Right cardiac atrium (tissue), 5 donors: Measurements from ENCODE around the gene CRKL. TPM values are rescaled to one million over a fixed set of nuclear protein-coding genes. Genes with fewer than 3 reads are reported as not detected.
A peak's percentile ranks its signal among the peaks of the same experiment; 100 is the strongest.

Source experiments
- ATAC-seq, 2 donors: fragments of 200-7000 bp; cut with Tn5 transposase; one replicate each; pipeline versions ENCODE4 v1.8.0 to v1.9.1; 2020; ENCODE audit warnings: moderate library complexity in 2 of 2, mild to moderate bottlenecking in 1 of 2
- DNase-seq, 3 donors: peaks; one replicate each; pipeline ENCODE4 v3.0.0-alpha.2; 2020
- H3K27ac ChIP-seq: one replicate; pipeline ENCODE4 v1.5.1; 2013; ENCODE audit warnings: mild to moderate bottlenecking, low read length, control low read depth, moderate library complexity
- H3K27me3 ChIP-seq: one replicate; pipeline ENCODE4 v1.6.1; 2013; ENCODE audit not compliant: control insufficient read depth, insufficient read depth
- H3K4me1 ChIP-seq: one replicate; pipeline ENCODE4 v1.6.1; 2013; ENCODE audit warnings: low read length; ENCODE audit not compliant: control insufficient read depth, insufficient read depth
- H3K4me3 ChIP-seq: one replicate; pipeline ENCODE4 v1.5.1; 2013; ENCODE audit warnings: low read length, control low read depth
- H3K9me3 ChIP-seq: one replicate; pipeline ENCODE4 v1.6.1; 2013; ENCODE audit warnings: low read length; ENCODE audit not compliant: control insufficient read depth
- WGBS: extraction: QIAGEN DNeasy Blood & Tissue Kit; methylation state at CpG from one replicate; pipeline ENCODE4 v1.1.7; 2013; 5-methylcytosine and 5-hydroxymethylcytosine counted together
- intact Hi-C, 4 donors: fragments of 100-400 bp; cut with DNase I; formaldehyde crosslinking; loops; one replicate each; pipeline versions ENCODE4 v1.11.0 to v1.14.0; 2022 to 2023
- polyA plus RNA-seq: library from polyadenylated mRNA; stranded (reverse); fragments of 200-250 nt; gene quantifications from one replicate; pipeline ENCODE4 v1.2.3, GENCODE V29; 2013
- total RNA-seq, 4 donors: library from RNA; stranded (reverse); fragmentation: NEBNext Ultra II Directional; extraction: Animal tissue kit (Norgen Biotek cat#: 25700); gene quantifications; one replicate each; pipeline ENCODE4 v1.2.1, GENCODE V29; 2021
- donor health status: healthy with polysubstance abuse.
- donor health status: DM: no; HTN: yes; CAD: no.
- donor health status: DM: no; HTN: no; CAD: no.
- donor health status: DM: no; HTN: yes; CAD: no; lungs with severe emphysema.
- donor health status: DM: yes; HTN: yes; CAD: no.

Gene CRKL
- total and polyA plus RNA-seq, 5 donors = 20.8 to 53.7 (median 51.2) TPM

GRCh38 chr22:20994902-20995241, 77.7 kb downstream of the CRKL start:
- H3K4me1 ChIP-seq = no peaks in the 10 kb centered on the region
- H3K4me3 ChIP-seq = no peak overlapping the region
- H3K27me3 ChIP-seq = no peaks in the 10 kb centered on the region
- H3K27ac ChIP-seq = no peak overlapping the region
- intact Hi-C loops = no loop called here
- ATAC-seq (no peak), DNase-seq (peak in 1 of 3 donors; percentile 6)
- no peaks in the 10 kb centered on the region for H3K9me3 ChIP-seq
- 90% methylated on average over 10 of the region's 10 CpGs for WGBS

GRCh38 chr22:20995329-20996030, 78.3 kb downstream of the CRKL start:
- DNase-seq (peak; percentile 14 to 57 (median 47)), ATAC-seq (no peak)
- 91% methylated on average over 23 of the region's 23 CpGs for WGBS
- Histone ChIP-seq H3K4me1 (peaks cover 2% of the 10 kb centered on the region), H3K4me3 (no peak overlapping the region), H3K27ac (no peak overlapping the region), H3K9me3 (no peaks in the 10 kb centered on the region), H3K27me3 (no peaks in the 10 kb centered on the region)
- intact Hi-C loops = no loop called here

GRCh38 chr22:20996031-20996410, 78.8 kb downstream of the CRKL start:
- WGBS = 90% methylated on average over 10 of the region's 10 CpGs
- H3K27ac ChIP-seq = no peak overlapping the region
- H3K9me3 ChIP-seq = no peaks in the 10 kb centered on the region
- peaks cover 7% of the 10 kb centered on the region for H3K4me1 ChIP-seq
- ATAC-seq (no peak), DNase-seq (peak in 2 of 3 donors; percentile 44 to 51)
- intact Hi-C loops = no loop called here
- no peak overlapping the region for H3K4me3 ChIP-seq
- no peaks in the 10 kb centered on the region for H3K27me3 ChIP-seq

- Histone ChIP-seq H3K27me3 (no peaks in the 10 kb centered on the region), H3K9me3 (no peaks in the 10 kb centered on the region), H3K4me1 (peaks cover 7% of the 10 kb centered on the region), H3K27ac (no peak overlapping the region), H3K4me3 (no peak overlapping the region)
- intact Hi-C loops = no loop called here
- ATAC-seq = no peak
- peak in 2 of 3 donors; percentile 60 to 61 for DNase-seq
- WGBS = 85% methylated on average over 27 of the region's 27 CpGs
Measured at GRCh38 chr22:20996598-20997535, 79.7 kb downstream of the CRKL start.

GRCh38 chr22:20997536-20998257, 80.5 kb downstream of the CRKL start:
- H3K4me3 ChIP-seq = no peak overlapping the region

GRCh38 chr22:20998411-20999336, 81.5 kb downstream of the CRKL start:
- DNase-seq = peak in 2 of 3 donors; percentile 35 to 45
- Histone ChIP-seq H3K4me1 (peaks cover 7% of the 10 kb centered on the region), H3K4me3 (no peak overlapping the region), H3K9me3 (no peaks in the 10 kb centered on the region), H3K27me3 (no peaks in the 10 kb centered on the region), H3K27ac (no peak overlapping the region)
- WGBS = 62% methylated on average over 7 of the region's 7 CpGs
- intact Hi-C loops = no loop called here
- ATAC-seq = no peak

More at GRCh38 chr22:20997536-20998257, 80.5 kb downstream of the CRKL start:
- Histone ChIP-seq H3K9me3 (no peaks in the 10 kb centered on the region), H3K27me3 (no peaks in the 10 kb centered on the region), H3K27ac (no peak overlapping the region), H3K4me1 (peaks cover 7% of the 10 kb centered on the region)
- WGBS = 76% methylated on average over 13 of the region's 13 CpGs
- peak; percentile 14 to 42 (median 37) for DNase-seq
- intact Hi-C loops = no loop called here
- ATAC-seq = no peak

- intact Hi-C loops = no loop called here
- Histone ChIP-seq H3K27me3 (no peaks in the 10 kb centered on the region), H3K4me1 (peaks cover 7% of the 10 kb centered on the region), H3K27ac (no peak overlapping the region), H3K9me3 (no peaks in the 10 kb centered on the region), H3K4me3 (no peak overlapping the region)
- ATAC-seq = no peak
- WGBS = 88% methylated on average over 27 of the region's 27 CpGs
- DNase-seq = peak in 2 of 3 donors; percentile 60 to 64
Measured at GRCh38 chr22:20999350-21000206, 82.4 kb downstream of the CRKL start.

GRCh38 chr22:21000207-21000986, 83.2 kb downstream of the CRKL start:
- Histone ChIP-seq H3K27me3 (no peaks in the 10 kb centered on the region), H3K9me3 (no peaks in the 10 kb centered on the region), H3K4me1 (peaks cover 7% of the 10 kb centered on the region), H3K4me3 (peak overlapping the region; percentile 73), H3K27ac (peak overlapping the region; percentile 86)
- ATAC-seq = no peak
- peak in 2 of 3 donors; percentile 42 to 58 for DNase-seq
- 57% methylated on average over 22 of the region's 22 CpGs for WGBS
- intact Hi-C loops = no loop called here

GRCh38 chr22:21000987-21001600, 83.9 kb downstream of the CRKL start:
- ATAC-seq (peak in 1 of 2 donors; percentile 0), DNase-seq (no peak)
- peaks cover 7% of the 10 kb centered on the region for H3K4me1 ChIP-seq
- H3K27ac ChIP-seq = peak overlapping the region; percentile 86
- intact Hi-C loops = no loop called here
- H3K4me3 ChIP-seq = peak overlapping the region; percentile 73
- WGBS = 1% methylated on average over 26 of the region's 26 CpGs
- H3K9me3 ChIP-seq = no peaks in the 10 kb centered on the region
- no peaks in the 10 kb centered on the region for H3K27me3 ChIP-seq
